Breast epithelium (tissue), 3 donors: ENCODE measurements around the gene KSR2.

Experiments
- POLR2AphosphoS5 ChIP-seq, 3 donors: sonication (generic); formaldehyde crosslinking; IDR thresholded peaks; one replicate each; pipeline ENCODE4 v1.6.1; 2017; ENCODE audit warnings: antibody characterized with exemption in 3 of 3
- TF ChIP-seq, protein P1 (sequence below), 3 donors: fragments of 450-650 bp; IDR thresholded peaks; one replicate each; pipeline ENCODE4 v1.5.1; 2016 to 2017; ENCODE audit warnings: antibody characterized with exemption in 3 of 3, mild to moderate bottlenecking in 3 of 3, moderate library complexity in 3 of 3

DNA sequence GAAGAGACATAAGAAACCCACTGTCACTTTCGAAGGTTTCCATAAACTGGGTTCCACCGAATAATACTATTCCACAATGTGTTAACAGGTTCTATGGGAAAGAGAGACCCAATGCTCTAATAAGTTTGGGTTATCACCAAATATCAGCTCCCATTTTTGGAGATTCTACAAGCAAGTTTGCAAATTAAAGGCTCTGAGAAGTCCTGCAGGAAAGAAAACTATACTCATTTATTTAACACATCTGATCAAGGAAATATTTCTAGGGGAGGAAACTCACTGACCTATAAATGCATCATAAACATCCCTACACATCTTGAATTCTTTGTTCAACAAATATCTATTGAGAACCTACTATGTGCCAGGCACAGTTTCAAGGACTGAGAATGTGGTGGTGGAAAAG is 161.4 kb downstream of the KSR2 start:
- TF ChIP-seq, protein P1, sequence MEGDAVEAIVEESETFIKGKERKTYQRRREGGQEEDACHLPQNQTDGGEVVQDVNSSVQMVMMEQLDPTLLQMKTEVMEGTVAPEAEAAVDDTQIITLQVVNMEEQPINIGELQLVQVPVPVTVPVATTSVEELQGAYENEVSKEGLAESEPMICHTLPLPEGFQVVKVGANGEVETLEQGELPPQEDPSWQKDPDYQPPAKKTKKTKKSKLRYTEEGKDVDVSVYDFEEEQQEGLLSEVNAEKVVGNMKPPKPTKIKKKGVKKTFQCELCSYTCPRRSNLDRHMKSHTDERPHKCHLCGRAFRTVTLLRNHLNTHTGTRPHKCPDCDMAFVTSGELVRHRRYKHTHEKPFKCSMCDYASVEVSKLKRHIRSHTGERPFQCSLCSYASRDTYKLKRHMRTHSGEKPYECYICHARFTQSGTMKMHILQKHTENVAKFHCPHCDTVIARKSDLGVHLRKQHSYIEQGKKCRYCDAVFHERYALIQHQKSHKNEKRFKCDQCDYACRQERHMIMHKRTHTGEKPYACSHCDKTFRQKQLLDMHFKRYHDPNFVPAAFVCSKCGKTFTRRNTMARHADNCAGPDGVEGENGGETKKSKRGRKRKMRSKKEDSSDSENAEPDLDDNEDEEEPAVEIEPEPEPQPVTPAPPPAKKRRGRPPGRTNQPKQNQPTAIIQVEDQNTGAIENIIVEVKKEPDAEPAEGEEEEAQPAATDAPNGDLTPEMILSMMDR (IDR thresholded peaks at IDR 0.05): no peak
- no peak for TF ChIP-seq POLR2AphosphoS5 (IDR thresholded peaks at IDR 0.05)
